HepG2 (cell line): ENCODE results near the gene CSTB. TPM values are rescaled to one million over a fixed set of nuclear protein-coding genes. Genes with fewer than 3 reads are reported as not detected.

Source experiments
- ARNT2 ChIP-seq: sonication (generic); formaldehyde crosslinking; IDR thresholded peaks from 2 replicates; pipeline ENCODE4 v1.8.0; 2022; ENCODE audit warnings: mild to moderate bottlenecking, low read depth, missing genetic modification reagents, moderate library complexity
- BRD4 ChIP-seq: sonication (generic); formaldehyde crosslinking; IDR thresholded peaks from 2 replicates; pipeline ENCODE4 v1.4.0; 2020; ENCODE audit warnings: missing genetic modification reagents
- HES4 ChIP-seq: sonication (generic); formaldehyde crosslinking; IDR thresholded peaks from 2 replicates; pipeline ENCODE4 v1.9.0; 2021; ENCODE audit warnings: mild to moderate bottlenecking, missing genetic modification reagents, borderline replicate concordance
- HNRNPK ChIP-seq: fragments of 200-400 bp; formaldehyde crosslinking; IDR thresholded peaks from 2 replicates; pipeline ENCODE4 v1.6.1; 2018; ENCODE audit warnings: low read length, low read depth, moderate library complexity, mild to moderate bottlenecking; ENCODE audit not compliant: poor library complexity, severe bottlenecking
- KDM6A ChIP-seq: IDR thresholded peaks from 2 replicates; pipeline ENCODE4 v1.6.1; 2016; ENCODE audit warnings: low read depth
- LBX2 ChIP-seq: sonication (generic); formaldehyde crosslinking; IDR thresholded peaks from 2 replicates; pipeline ENCODE4 v1.5.0; 2020; ENCODE audit warnings: missing genetic modification reagents, mild to moderate bottlenecking, borderline replicate concordance
- PHF20 ChIP-seq: sonication (generic); formaldehyde crosslinking; IDR thresholded peaks from 2 replicates; pipeline ENCODE4 v1.5.0; 2020; ENCODE audit warnings: mild to moderate bottlenecking, missing genetic modification reagents
- RARA ChIP-seq: IDR thresholded peaks from 2 replicates; pipeline ENCODE4 v1.6.1; 2016; ENCODE audit warnings: missing genetic modification reagents, missing compliant biosample characterization
- SMAD3 ChIP-seq: sonication (generic); formaldehyde crosslinking; IDR thresholded peaks from 2 replicates; pipeline ENCODE4 v1.4.0; 2020; ENCODE audit warnings: missing genetic modification reagents
- SRF ChIP-seq: IDR thresholded peaks from 2 replicates; pipeline ENCODE4 v1.6.1; 2011; ENCODE audit warnings: mild to moderate bottlenecking, low read depth, low read length, moderate library complexity
- STAG1 ChIP-seq: sonication (generic); formaldehyde crosslinking; IDR thresholded peaks from 2 replicates; pipeline ENCODE4 v1.4.0; 2020; ENCODE audit warnings: missing genetic modification reagents
- TARDBP ChIP-seq: sonication (generic); formaldehyde crosslinking; IDR thresholded peaks from 2 replicates; pipeline ENCODE4 v1.8.0; 2022; ENCODE audit warnings: mild to moderate bottlenecking, missing genetic modification reagents
- TRIM24 ChIP-seq: sonication (generic); formaldehyde crosslinking; IDR thresholded peaks from 2 replicates; pipeline ENCODE4 v1.8.0; 2022; ENCODE audit warnings: mild to moderate bottlenecking, missing genetic modification reagents
- TSC22D2 ChIP-seq: sonication (generic); formaldehyde crosslinking; IDR thresholded peaks from 2 replicates; pipeline ENCODE4 v1.5.1; 2020; ENCODE audit warnings: missing genetic modification reagents, mild to moderate bottlenecking, borderline replicate concordance
- U2AF1 ChIP-seq: fragments of 200-400 bp; formaldehyde crosslinking; optimal IDR thresholded peaks from 2 replicates; pipeline ENCODE3; 2017; ENCODE audit warnings: mild to moderate bottlenecking, low read depth, low read length
- XRCC5 ChIP-seq: fragments of 200-400 bp; formaldehyde crosslinking; optimal IDR thresholded peaks from 2 replicates; pipeline ENCODE3; 2017; ENCODE audit warnings: mild to moderate bottlenecking, low read length
- ZNF143 ChIP-seq: sonication (generic); formaldehyde crosslinking; IDR thresholded peaks from 2 replicates; pipeline ENCODE4 v1.4.0; 2020; ENCODE audit warnings: missing genetic modification reagents
- ZNF496 ChIP-seq: sonication (generic); formaldehyde crosslinking; IDR thresholded peaks from 2 replicates; pipeline ENCODE4 v1.8.1; 2023; ENCODE audit warnings: mild to moderate bottlenecking, moderate library complexity, missing genetic modification reagents; ENCODE audit not compliant: insufficient replicate concordance
- ZNF547 ChIP-seq: sonication (generic); formaldehyde crosslinking; IDR thresholded peaks from 2 replicates; pipeline ENCODE4 v1.5.1; 2020; ENCODE audit warnings: mild to moderate bottlenecking, missing genetic modification reagents
- ZNF569 ChIP-seq: sonication (generic); formaldehyde crosslinking; IDR thresholded peaks from 2 replicates; pipeline ENCODE4 v1.5.0; 2020; ENCODE audit warnings: mild to moderate bottlenecking, missing genetic modification reagents, moderate library complexity, borderline replicate concordance
- ZNF605 ChIP-seq: sonication (generic); formaldehyde crosslinking; IDR thresholded peaks from 2 replicates; pipeline ENCODE4 v1.8.0; 2022; ENCODE audit warnings: mild to moderate bottlenecking, missing genetic modification reagents
- ZNF660 ChIP-seq: sonication (generic); formaldehyde crosslinking; IDR thresholded peaks from 2 replicates; pipeline ENCODE4 v1.5.1; 2020; ENCODE audit warnings: mild to moderate bottlenecking, low read depth, missing genetic modification reagents, borderline replicate concordance
- ZNF768 ChIP-seq: sonication (generic); formaldehyde crosslinking; IDR thresholded peaks from 2 replicates; pipeline ENCODE4 v1.4.0; 2020; ENCODE audit warnings: missing genetic modification reagents
- polyA plus RNA-seq, 8 experiments: library from polyadenylated mRNA; depleted of rRNA in 3 of 8; stranded (reverse) in 7 of 8; unstranded in 1 of 8; fragments of >200 nt; fragmentation: Illumina TruSeq in 4 of 8; extraction: Trizol in 4 of 8; gene quantifications; 2 replicates each; pipeline versions ENCODE4 v1.2.1 to v1.2.3, GENCODE V29; 2011 to 2016; ENCODE audit warnings: low read depth in 4 of 8, missing spikeins in 1 of 8, mixed read lengths in 1 of 8; ENCODE audit not compliant: insufficient read depth in 1 of 8
- total RNA-seq, 5 experiments: library from RNA; depleted of rRNA; stranded (reverse); fragments of >200 nt; fragmentation: Illumina TruSeq; extraction: Trizol; gene quantifications; 2 replicates each; pipeline ENCODE4 v1.2.3, GENCODE V29; 2016; ENCODE audit warnings: low read depth in 1 of 5
- TF ChIP-seq, protein P1 (sequence below): sonication (generic); formaldehyde crosslinking; IDR thresholded peaks from 2 replicates; pipeline ENCODE4 v1.4.0; 2020; ENCODE audit warnings: low read depth, mild to moderate bottlenecking, missing genetic modification reagents
- TF ChIP-seq, protein P2 (sequence below): IDR thresholded peaks from 2 replicates; pipeline ENCODE4 v1.6.1; 2012; ENCODE audit warnings: inconsistent platforms
- TF ChIP-seq, protein P3 (sequence below): sonication (generic); formaldehyde crosslinking; IDR thresholded peaks from 2 replicates; pipeline ENCODE4 v1.4.0; 2020; ENCODE audit warnings: missing genetic modification reagents, mild to moderate bottlenecking, borderline replicate concordance

Gene CSTB
- total and polyA plus RNA-seq, 2 of the 13 experiments (the other 11 are each of a cell fraction or from before 2014, with no cell fraction given) = 11.7 to 94.1 TPM

GRCh38 chr21:43783098-43783700 is 7.1 kb upstream of the CSTB start (continued):
- no peak for TF ChIP-seq LBX2
- peak; percentile 33; the same call in 1 of the 2 replicates for TF ChIP-seq ZNF143 (CRISPR knock-in tag)
- TF ChIP-seq STAG1 (CRISPR knock-in tag) = no peak
- TF ChIP-seq HES4 (CRISPR knock-in tag) = no peak
- no peak; the same call in 1 of the 2 replicates for TF ChIP-seq BRD4
- no peak for TF ChIP-seq ZNF768 (CRISPR knock-in tag)
- peak; percentile 98 for TF ChIP-seq TARDBP (CRISPR knock-in tag)
- TF ChIP-seq ZNF496 (CRISPR knock-in tag) = no peak
- TF ChIP-seq, protein P1, sequence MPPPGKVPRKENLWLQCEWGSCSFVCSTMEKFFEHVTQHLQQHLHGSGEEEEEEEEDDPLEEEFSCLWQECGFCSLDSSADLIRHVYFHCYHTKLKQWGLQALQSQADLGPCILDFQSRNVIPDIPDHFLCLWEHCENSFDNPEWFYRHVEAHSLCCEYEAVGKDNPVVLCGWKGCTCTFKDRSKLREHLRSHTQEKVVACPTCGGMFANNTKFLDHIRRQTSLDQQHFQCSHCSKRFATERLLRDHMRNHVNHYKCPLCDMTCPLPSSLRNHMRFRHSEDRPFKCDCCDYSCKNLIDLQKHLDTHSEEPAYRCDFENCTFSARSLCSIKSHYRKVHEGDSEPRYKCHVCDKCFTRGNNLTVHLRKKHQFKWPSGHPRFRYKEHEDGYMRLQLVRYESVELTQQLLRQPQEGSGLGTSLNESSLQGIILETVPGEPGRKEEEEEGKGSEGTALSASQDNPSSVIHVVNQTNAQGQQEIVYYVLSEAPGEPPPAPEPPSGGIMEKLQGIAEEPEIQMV (CRISPR knock-in tag) = no peak
- TF ChIP-seq KDM6A (CRISPR knock-in tag) = peak; percentile 50; the same call in 1 of the 2 replicates
- TF ChIP-seq, protein P2, sequence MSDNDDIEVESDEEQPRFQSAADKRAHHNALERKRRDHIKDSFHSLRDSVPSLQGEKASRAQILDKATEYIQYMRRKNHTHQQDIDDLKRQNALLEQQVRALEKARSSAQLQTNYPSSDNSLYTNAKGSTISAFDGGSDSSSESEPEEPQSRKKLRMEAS = peak; percentile 87
- TF ChIP-seq, protein P3, sequence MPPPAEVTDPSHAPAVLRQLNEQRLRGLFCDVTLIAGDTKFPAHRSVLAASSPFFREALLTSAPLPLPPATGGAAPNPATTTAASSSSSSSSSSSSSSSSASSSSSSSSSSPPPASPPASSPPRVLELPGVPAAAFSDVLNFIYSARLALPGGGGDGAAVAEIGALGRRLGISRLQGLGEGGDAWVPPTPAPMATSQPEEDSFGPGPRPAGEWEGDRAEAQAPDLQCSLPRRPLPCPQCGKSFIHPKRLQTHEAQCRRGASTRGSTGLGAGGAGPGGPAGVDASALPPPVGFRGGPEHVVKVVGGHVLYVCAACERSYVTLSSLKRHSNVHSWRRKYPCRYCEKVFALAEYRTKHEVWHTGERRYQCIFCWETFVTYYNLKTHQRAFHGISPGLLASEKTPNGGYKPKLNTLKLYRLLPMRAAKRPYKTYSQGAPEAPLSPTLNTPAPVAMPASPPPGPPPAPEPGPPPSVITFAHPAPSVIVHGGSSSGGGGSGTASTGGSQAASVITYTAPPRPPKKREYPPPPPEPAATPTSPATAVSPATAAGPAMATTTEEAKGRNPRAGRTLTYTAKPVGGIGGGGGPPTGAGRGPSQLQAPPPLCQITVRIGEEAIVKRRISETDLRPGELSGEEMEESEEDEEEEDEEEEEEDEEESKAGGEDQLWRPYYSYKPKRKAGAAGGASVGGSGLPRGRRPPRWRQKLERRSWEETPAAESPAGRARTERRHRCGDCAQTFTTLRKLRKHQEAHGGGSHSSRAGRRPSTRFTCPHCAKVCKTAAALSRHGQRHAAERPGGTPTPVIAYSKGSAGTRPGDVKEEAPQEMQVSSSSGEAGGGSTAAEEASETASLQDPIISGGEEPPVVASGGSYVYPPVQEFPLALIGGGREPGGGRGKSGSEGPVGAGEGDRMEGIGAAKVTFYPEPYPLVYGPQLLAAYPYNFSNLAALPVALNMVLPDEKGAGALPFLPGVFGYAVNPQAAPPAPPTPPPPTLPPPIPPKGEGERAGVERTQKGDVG = 0 out of 2 replicates have a peak, but pooled peaks have one; percentile 64
- TF ChIP-seq ZNF569 (CRISPR knock-in tag) = no peak; the same call in 1 of the 2 replicates
- no peak for TF ChIP-seq ZNF660 (CRISPR knock-in tag)
- peak; percentile 82; the same call in 1 of the 2 replicates for TF ChIP-seq TRIM24 (CRISPR knock-in tag)
- peak; percentile 29 for TF ChIP-seq XRCC5
- no peak for TF ChIP-seq SRF
- 0 out of 2 replicates have a peak, but pooled peaks have one; percentile 93 for TF ChIP-seq TSC22D2 (CRISPR knock-in tag)
- TF ChIP-seq ZNF547 (CRISPR knock-in tag) = no peak
- TF ChIP-seq HNRNPK = no peak
- TF ChIP-seq SMAD3 = peak; percentile 90
- no peak; the same call in none of the 2 replicates for TF ChIP-seq ZNF605 (CRISPR knock-in tag)
- peak; percentile 73; the same call in 1 of the 2 replicates for TF ChIP-seq ARNT2 (CRISPR knock-in tag)
- no peak for TF ChIP-seq U2AF1
- peak; percentile 80 for TF ChIP-seq RARA (CRISPR knock-in tag)
- TF ChIP-seq PHF20 (CRISPR knock-in tag) = no peak; the same call in 1 of the 2 replicates
